Measurements from ENCODE around the gene PRCD. TPM values are rescaled to one million over a fixed set of nuclear protein-coding genes. Genes with fewer than 3 reads are reported as not detected.
A peak's percentile ranks its signal among the peaks of the same experiment; 100 is the strongest.

PRCD gene
- total RNA-seq, 1 donor from 2014 or later: 4.3 TPM

GRCh38 chr17:76540381-76541300 lies 797 bp downstream of the PRCD start:
- peak; percentile 94 for DNase-seq (ENCODE audit: low spot score)

- DNase-seq (ENCODE audit: low spot score): no peak
Observed at GRCh38 chr17:76541739-76542454, 2.1 kb downstream of the PRCD start.

DNA sequence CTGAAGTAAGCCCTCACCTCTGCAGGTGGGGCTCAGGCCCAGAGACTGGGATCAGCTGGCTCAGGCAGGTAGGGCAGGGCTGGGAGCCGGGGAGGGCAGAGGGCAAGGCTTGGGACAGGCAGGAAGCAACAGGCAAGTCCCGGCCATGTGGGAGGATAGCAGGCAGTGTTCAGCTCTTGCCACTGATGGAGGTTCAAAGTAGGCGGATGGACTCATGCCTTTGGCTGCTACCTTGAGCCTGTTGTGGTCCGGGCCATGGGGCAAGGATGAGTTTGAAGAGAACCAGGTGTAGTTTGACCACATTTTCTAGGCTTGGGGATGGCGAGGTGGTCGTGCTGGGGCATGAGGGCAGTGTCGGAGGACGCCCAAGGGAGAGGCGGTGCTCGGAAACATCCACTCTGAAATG lies 2.7 kb downstream of the PRCD start:
- DNase-seq (ENCODE audit: low spot score): no peak

DNA sequence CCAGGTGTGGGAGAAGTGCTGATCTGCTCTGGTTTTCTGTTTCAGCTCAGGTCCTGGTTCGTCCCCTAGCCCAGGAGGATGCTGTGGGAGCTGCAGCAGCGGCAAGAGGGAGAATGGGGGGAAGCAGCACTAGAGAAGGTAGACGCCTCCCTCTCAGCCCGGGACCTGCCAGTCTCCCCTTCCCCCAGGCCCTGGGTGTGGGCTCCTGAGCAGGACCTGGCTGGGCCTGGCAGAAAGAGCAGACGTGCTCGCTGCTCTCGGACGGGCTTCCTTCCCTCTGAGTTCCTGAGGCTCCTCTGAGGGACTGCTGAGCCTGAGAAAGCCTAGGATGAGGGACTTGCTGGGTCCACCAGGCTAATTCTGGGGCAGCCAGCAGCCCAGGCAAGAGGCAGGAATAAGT lies 3.1 kb downstream of the PRCD start:
- DNase-seq (ENCODE audit: low spot score): no peak

DNA sequence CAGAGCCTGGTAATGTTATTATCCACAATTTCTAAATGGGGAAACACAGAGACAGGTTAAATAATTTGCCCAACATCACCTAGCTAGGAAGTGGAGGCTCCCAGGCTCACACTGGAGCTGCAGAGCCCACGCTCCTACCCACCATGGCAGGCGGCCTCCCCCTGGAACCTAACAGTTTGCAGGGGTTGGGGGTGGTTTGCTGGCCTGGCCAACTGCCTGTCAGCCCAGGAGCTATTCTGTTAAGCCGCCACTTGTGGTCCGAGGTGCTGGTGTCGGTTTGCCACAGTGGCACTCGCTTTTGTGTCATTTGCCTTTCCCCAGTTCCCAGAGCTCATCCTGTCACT lies 3.6 kb downstream of the PRCD start:
- DNase-seq (ENCODE audit: low spot score): no peak

GRCh38 chr17:76543826-76544545 lies 4.1 kb downstream of the PRCD start:
- DNase-seq (ENCODE audit: low spot score): no peak

GRCh38 chr17:76544546-76545365 lies 4.9 kb downstream of the PRCD start:
- no peak for DNase-seq (ENCODE audit: low spot score)

- no peak for DNase-seq (ENCODE audit: low spot score)
Observed at GRCh38 chr17:76545918-76546555, 6.2 kb downstream of the PRCD start.

DNA sequence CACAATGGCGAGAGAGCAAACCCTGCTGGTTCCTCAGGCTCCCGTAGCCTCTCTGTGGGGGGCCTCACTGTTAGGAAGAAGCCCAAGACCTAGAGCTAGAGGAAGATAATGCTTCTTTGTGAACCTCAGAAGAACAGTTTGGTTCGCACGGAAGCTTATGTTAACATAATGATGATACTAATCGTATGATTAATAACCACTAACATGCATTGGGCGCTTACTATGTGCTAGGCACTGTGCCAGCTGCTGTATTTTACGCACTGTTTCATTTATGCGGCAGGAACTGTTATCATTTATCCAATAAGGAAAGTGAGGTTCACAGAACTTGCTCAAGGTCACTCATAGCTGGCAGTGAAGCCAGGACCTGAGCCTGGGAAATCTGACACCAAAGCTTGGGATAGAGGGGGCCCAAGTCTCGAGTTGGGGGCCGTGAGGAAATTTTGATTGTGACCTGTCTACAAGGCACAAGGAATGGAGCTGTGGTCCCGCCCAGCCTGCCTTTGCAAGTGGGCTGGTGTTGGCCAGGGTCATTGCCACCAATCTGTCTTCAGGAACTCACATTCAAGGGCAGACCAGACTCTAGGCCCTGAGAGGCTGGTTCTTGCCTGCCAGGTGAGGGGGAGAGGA lies 6.8 kb downstream of the PRCD start:
- DNase-seq (ENCODE audit: low spot score): no peak

DNA sequence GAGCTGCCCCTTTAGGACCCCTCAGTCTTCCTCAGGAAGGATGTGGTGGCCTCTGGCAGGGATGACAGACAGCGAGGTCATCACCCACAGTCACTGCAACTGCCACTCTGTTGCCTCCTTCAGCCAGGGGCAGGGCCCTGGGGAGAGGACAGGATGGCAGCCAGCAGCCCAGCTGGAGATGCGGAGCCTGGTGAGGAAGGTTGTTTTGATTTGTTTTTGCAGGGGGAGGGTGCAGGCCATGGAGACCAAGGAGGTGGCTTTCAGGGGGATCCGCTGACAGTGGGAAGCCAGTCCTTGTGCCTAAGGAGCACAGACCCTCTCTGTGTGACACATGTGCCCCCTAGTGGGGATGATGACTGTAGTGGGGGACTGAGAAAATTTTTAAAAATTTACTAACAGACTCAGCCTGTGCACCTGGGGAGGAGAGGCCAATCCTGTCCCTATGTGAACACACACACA lies 7.4 kb downstream of the PRCD start:
- peak; percentile 49 for DNase-seq (ENCODE audit: low spot score)

DNA sequence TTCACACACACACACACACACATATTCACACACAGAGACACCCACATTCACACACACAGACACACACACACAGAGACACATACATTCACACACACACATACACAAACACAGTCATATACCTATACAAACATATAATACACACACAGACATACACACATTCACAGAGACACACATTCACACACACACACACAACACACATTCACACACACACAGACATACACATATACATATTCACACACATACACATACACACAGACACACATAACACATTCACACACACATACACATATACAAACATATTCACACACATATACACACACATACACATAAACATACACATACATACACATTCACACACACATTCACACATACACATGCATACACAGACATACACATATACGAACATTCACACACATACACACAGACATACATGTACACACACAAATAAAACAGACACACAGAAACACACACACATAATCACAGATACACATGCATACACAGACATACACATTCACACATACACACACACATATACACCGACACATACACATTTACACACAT lies 7.9 kb downstream of the PRCD start:
- no peak for DNase-seq (ENCODE audit: low spot score)

DNA sequence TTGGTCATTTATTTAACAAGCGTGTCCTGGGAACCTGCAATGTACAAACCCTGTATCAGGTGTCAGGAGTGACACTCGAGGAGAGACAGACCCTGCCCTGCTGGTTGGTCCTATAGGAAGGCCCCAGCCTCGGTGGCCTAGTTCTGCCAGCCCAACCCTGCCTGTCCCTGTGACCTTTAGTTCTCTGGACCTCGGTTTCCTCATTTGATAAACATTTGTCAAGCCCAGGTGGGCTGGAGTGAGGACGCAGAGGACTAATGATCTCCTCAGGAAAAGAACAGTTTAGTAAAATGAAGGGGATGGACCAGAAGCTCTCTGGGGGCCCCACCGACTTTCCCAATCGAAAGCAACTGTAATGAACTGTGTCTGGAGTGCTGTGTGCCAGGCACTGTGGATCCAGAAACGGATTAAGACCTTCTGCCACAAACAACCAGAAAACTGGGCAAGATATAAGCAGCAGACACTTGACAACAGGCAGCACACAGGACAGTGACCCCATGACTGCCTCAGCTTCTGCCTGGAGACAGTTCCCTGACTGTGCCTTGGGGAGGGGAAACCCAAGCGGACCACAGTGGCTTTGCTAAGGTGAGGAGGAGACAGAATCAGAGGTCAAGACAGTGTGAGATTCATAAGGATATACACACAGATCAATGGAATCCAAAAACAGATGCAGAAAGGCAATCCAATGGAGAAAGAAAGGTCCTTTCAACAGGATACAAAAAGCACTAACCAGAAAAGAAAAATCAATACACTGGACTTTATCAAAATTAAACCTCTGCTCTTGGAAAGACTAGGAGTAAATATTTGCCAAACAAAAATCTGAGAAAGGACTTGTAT lies 8.8 kb downstream of the PRCD start:
- DNase-seq (ENCODE audit: low spot score): no peak

GRCh38 chr17:76549215-76549518 lies 9.3 kb downstream of the PRCD start:
- DNase-seq (ENCODE audit: low spot score): no peak

DNA sequence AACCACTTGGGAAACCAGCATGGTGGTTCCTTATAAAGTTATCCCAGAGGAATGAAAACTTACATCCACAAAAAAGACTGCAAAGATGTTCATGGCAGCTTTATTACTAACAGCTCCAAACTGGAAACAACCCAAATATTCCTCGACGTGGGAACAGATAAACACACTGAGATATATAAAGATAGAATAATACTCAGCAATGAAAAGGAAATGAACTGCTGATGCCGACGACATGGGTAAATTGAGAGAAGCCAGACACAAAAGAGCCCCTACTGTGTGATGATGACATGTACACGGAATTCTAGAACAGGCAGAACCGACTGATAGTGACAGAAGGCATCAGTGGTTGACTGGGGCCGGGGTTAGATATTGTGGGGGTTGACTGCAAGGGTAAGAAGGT lies 9.7 kb downstream of the PRCD start:
- DNase-seq (ENCODE audit: low spot score): no peak

GRCh38 chr17:76550712-76551615 lies 11.1 kb downstream of the PRCD start:
- DNase-seq (ENCODE audit: low spot score): no peak

- DNase-seq (ENCODE audit: low spot score): no peak
Observed at GRCh38 chr17:76551685-76552084, 11.8 kb downstream of the PRCD start.

DNA sequence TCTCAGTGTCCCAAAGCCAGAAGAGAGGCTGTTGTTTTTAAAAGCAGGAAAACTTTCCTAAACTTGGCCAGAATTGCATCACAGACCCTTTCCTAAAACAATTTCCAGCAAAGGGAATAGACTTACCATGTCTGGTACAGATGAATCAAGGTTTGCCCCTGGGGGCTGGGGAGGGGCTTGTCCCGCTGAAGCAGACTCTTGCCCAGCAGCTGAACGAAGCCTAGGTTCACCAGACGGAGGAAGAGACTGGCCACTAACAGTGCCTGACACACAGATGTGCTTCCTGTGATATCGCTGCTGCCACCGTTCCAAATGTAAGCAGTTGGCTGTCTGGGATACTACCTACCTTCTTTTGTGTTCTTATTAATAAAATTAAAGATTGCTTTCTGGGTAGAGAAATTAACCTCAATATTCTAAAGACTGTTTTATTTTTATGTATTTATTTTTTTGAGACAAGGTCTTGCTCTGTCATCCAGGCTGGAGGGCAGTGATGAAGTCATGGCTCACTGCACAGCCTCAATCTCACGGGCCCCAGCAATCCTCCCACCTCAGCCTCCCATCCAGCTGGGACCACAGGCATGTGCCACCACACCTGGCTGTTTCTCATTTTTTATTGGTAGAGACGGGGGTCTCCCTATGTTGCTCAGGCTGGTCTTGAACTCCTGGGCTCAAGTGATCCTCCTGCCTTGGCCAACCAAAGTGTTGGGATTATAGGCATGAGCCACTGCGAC lies 13.5 kb downstream of the PRCD start:
- no peak for DNase-seq (ENCODE audit: low spot score)

- DNase-seq (ENCODE audit: low spot score): no peak
Observed at GRCh38 chr17:76554131-76554530, 14.3 kb downstream of the PRCD start.

Data from mucosa of gallbladder (tissue), 1 donor.